KMS-11 (cell line): ENCODE data around the gene COX7A2L.
"Not testable (repeated sequence)": the region's sequence is repeated elsewhere in the genome, so short reads cannot be mapped to it uniquely, and the experiment has no call there.

ENCODE experiments used
- H2AFZ ChIP-seq: fragments of 200-600 bp; sonication (generic); 2 replicates; pipeline ENCODE4 v1.6.1; 2016; ENCODE audit warnings: antibody characterized with exemption, mixed run types, low read depth
- H3K27ac ChIP-seq: fragments of 200-600 bp; sonication (generic); 2 replicates; pipeline ENCODE4 v1.6.1; 2016; ENCODE audit warnings: mild to moderate bottlenecking, mixed run types
- H3K27me3 ChIP-seq: fragments of 200-600 bp; sonication (generic); 2 replicates; pipeline ENCODE4 v1.6.1; 2017; ENCODE audit warnings: mild to moderate bottlenecking, low read depth, mixed run types, moderate library complexity; ENCODE audit not compliant: insufficient read depth
- H3K36me3 ChIP-seq: fragments of 200-600 bp; sonication (generic); 2 replicates; pipeline ENCODE4 v1.6.1; 2017; ENCODE audit warnings: mild to moderate bottlenecking, mixed run types; ENCODE audit not compliant: insufficient read depth
- H3K4me1 ChIP-seq: fragments of 200-600 bp; sonication (generic); 2 replicates; pipeline ENCODE4 v1.6.1; 2016; ENCODE audit warnings: mild to moderate bottlenecking, low read depth, mixed run types; ENCODE audit not compliant: poor library complexity, severe bottlenecking
- H3K4me2 ChIP-seq: fragments of 200-600 bp; sonication (generic); 2 replicates; pipeline ENCODE4 v1.7.0; 2016; ENCODE audit warnings: mild to moderate bottlenecking, mixed run types
- H3K4me3 ChIP-seq: fragments of 200-600 bp; sonication (generic); IDR thresholded peaks from 2 replicates; pipeline ENCODE4 v1.6.1; 2017; ENCODE audit warnings: low read depth, low read length, mixed read lengths; ENCODE audit not compliant: insufficient read depth
- H3K79me2 ChIP-seq: fragments of 200-600 bp; sonication (generic); 2 replicates; pipeline ENCODE4 v1.6.1; 2016; ENCODE audit warnings: low read depth, mixed run types; ENCODE audit not compliant: insufficient read depth
- H3K9ac ChIP-seq: fragments of 200-600 bp; sonication (generic); 2 replicates; pipeline ENCODE4 v1.6.1; 2016; ENCODE audit warnings: mild to moderate bottlenecking, mixed run types
- H4K20me1 ChIP-seq: fragments of 200-600 bp; sonication (generic); 2 replicates; pipeline ENCODE4 v1.6.1; 2016; ENCODE audit warnings: mild to moderate bottlenecking, mixed run types; ENCODE audit not compliant: insufficient read depth
- TF ChIP-seq, protein P1 (sequence below): fragments of 200-600 bp; sonication (generic); conservative IDR thresholded peaks from 2 replicates; pipeline ENCODE4 v1.6.1; 2017; ENCODE audit warnings: low read depth, mild to moderate bottlenecking, antibody characterized with exemption, low read length, moderate library complexity, mixed read lengths

The COX7A2L gene

DNA sequence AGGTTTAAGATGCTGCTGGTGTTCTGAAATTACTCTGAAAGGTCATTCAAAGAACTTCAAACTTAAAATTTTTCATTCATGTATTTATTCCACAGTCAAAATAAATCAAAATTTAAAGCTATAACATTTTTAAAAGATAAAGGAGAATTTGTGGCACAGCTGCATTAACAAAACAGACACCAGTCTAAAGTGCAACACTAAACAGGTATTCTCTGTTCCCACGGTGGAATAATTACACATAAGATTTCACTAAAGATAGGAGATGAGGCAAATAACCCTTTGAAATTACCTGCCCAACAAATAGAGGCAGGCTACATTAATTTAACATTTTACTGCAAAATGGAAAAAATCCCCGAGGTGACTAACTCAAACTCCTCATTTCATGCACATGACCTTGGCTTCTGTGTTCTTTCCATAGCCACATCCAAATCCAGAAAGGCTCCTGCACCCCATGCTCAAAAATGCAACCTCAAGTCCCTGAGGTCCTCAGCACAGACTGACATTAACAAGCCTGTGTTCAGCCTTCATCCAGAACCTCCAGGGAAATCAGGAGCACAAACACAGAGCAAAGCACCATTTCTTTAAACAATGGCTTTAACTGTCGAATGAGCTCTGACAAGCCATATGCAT is 10.5 kb downstream of the COX7A2L start:
- peaks cover 48% of the 10 kb centered on the region for H3K79me2 ChIP-seq
- H3K4me3 ChIP-seq: no peak overlapping the region
- no peak overlapping the region for H3K4me2 ChIP-seq
- peaks cover 6% of the 10 kb centered on the region; the same call in 1 of the 2 replicates for H3K36me3 ChIP-seq
- no peak overlapping the region for H3K9ac ChIP-seq
- no peaks in the 10 kb centered on the region for H3K27me3 ChIP-seq
- no peak overlapping the region for H3K27ac ChIP-seq
- H4K20me1 ChIP-seq: no peaks in the 10 kb centered on the region
- TF ChIP-seq, protein P1, sequence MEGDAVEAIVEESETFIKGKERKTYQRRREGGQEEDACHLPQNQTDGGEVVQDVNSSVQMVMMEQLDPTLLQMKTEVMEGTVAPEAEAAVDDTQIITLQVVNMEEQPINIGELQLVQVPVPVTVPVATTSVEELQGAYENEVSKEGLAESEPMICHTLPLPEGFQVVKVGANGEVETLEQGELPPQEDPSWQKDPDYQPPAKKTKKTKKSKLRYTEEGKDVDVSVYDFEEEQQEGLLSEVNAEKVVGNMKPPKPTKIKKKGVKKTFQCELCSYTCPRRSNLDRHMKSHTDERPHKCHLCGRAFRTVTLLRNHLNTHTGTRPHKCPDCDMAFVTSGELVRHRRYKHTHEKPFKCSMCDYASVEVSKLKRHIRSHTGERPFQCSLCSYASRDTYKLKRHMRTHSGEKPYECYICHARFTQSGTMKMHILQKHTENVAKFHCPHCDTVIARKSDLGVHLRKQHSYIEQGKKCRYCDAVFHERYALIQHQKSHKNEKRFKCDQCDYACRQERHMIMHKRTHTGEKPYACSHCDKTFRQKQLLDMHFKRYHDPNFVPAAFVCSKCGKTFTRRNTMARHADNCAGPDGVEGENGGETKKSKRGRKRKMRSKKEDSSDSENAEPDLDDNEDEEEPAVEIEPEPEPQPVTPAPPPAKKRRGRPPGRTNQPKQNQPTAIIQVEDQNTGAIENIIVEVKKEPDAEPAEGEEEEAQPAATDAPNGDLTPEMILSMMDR: no peak
- H2AFZ ChIP-seq: no peak overlapping the region
- peaks cover 3% of the 10 kb centered on the region for H3K4me1 ChIP-seq

DNA sequence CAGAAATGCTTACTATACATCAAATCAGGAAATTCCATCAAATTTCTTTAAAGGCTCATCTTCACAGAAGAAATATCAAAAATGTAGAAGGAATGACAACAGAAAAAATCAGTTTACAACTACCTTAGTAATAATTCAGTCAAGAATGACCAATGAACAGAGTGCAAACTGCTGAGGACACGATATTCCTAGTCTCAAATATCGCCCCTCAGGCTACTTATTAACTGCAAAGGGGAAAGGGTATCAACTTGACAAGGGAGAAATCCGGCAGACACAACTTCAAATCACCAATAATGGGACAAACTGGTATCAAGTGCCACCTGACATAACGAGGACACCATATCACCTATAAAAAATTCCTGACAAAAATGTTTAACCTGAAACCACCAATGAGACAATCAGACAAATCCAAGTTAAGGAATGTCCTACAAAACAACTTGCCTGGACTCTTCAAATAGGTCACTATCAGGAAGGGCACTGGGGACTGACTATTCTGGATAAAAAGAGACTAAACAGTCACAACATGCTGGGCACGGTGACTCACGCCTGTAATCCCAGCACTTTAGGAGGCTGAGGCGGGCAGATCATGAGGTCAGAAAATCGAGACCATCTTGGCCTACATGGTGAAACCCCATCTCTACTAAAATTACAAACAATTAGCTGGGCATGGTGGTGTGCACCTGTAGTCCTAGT is 12.8 kb downstream of the COX7A2L start:
- TF ChIP-seq, protein P1: no peak
- H3K9ac ChIP-seq: no peak overlapping the region
- peaks cover 25% of the 10 kb centered on the region for H3K79me2 ChIP-seq
- H3K4me3 ChIP-seq: no peak overlapping the region
- H3K27ac ChIP-seq: no peak overlapping the region
- no peak overlapping the region for H2AFZ ChIP-seq
- H4K20me1 ChIP-seq: no peaks in the 10 kb centered on the region
- peaks cover 3% of the 10 kb centered on the region for H3K4me1 ChIP-seq
- H3K4me2 ChIP-seq: no peak overlapping the region
- H3K27me3 ChIP-seq: no peaks in the 10 kb centered on the region
- peaks cover 6% of the 10 kb centered on the region; the same call in 1 of the 2 replicates for H3K36me3 ChIP-seq

DNA sequence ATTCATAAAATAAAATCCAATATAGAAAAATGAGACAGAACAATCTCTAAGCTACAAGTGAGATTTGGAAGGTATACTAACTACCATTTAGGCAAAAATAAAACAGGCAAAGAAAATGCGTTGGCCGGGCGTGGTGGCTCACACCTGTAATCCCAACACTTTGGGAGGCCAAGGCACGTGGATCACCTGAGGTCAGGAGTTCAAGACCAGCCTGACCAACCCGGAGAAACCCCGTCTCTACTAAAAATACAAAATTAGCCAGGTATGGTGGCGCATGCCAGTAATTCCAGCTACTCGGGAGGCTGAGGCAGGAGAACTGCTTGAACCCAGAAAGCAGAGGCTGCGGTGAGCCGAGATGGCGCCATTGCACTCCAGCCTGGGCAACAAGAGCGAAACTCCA is 13.5 kb downstream of the COX7A2L start:
- not testable (repeated sequence) for H3K27ac ChIP-seq, H3K4me1 ChIP-seq, H3K9ac ChIP-seq, H3K36me3 ChIP-seq, H3K4me2 ChIP-seq, H4K20me1 ChIP-seq, H3K4me3 ChIP-seq, H3K27me3 ChIP-seq, H2AFZ ChIP-seq
- H3K79me2 ChIP-seq: peaks cover 18% of the 10 kb centered on the region

DNA sequence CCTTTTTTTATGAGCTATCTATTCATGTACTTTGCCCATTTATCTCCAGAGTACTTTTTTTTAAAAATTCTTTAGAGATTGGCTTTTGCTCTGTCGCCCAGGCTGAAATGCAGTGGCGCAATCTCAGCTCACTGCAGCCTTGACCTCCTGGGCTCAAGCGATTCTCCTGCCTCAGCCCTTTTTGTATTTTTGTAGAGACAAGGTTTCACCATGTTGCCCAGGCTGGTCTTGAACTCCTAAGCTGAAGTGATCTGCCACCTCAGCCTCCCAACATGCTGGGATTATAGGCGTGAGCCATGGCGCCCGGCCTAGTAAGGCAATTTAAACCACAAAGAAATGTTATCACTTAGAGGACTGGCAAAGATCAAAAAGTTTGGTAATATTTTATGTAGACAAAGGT is 14.2 kb downstream of the COX7A2L start:
- not testable (repeated sequence) for H3K9ac ChIP-seq, H3K4me1 ChIP-seq, H3K36me3 ChIP-seq, H4K20me1 ChIP-seq, H3K4me3 ChIP-seq, H3K4me2 ChIP-seq, H3K27ac ChIP-seq, H3K27me3 ChIP-seq, H2AFZ ChIP-seq
- H3K79me2 ChIP-seq: peaks cover 15% of the 10 kb centered on the region

DNA sequence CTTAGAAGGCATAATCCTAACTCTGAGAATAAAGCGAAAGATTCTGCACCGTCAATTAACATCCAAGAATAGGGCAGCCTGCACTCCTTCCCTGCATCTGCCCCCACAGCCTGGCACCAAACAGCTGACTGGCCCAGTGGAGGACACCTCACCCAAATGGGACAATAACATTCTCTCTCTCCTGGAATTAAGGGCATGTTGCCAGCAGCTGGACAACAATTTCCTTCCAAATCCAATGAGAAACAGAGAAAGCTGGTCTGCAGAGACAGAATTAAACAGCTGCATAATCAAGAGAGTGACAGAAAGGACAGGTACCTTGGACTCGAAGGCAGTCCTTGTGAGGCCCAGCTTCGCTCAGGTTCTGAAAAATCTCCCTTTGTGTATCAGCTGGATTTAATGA is 15.0 kb downstream of the COX7A2L start:
- no peak overlapping the region for H3K9ac ChIP-seq
- H2AFZ ChIP-seq: no peak overlapping the region
- H3K4me1 ChIP-seq: peaks cover 3% of the 10 kb centered on the region
- H3K79me2 ChIP-seq: peaks cover 15% of the 10 kb centered on the region
- no peak overlapping the region for H3K4me2 ChIP-seq
- TF ChIP-seq, protein P1: no peak
- H3K27me3 ChIP-seq: no peaks in the 10 kb centered on the region
- H3K36me3 ChIP-seq: peaks cover 3% of the 10 kb centered on the region; the same call in 1 of the 2 replicates
- no peak overlapping the region for H3K27ac ChIP-seq
- H4K20me1 ChIP-seq: no peaks in the 10 kb centered on the region
- H3K4me3 ChIP-seq: no peak overlapping the region
